Activated CD4-positive, alpha-beta T cell treated with anti-CD3 and anti-CD28 coated beads for 1 hour (primary cell): ENCODE data around the gene ELOVL1.

Source experiments
- DNase-seq: peaks from one replicate; pipeline ENCODE4 v3.0.0-alpha.2; 2020

Gene ELOVL1

GRCh38 chr1:43322506-43322905, 45.3 kb downstream of the ELOVL1 start:
- no peak for DNase-seq

GRCh38 chr1:43321331-43321891, 46.4 kb downstream of the ELOVL1 start:
- DNase-seq = no peak

GRCh38 chr1:43319766-43320165, 48.0 kb downstream of the ELOVL1 start:
- no peak for DNase-seq

GRCh38 chr1:43319288-43319687, 48.5 kb downstream of the ELOVL1 start:
- DNase-seq = no peak

GRCh38 chr1:43318831-43319230, 49.0 kb downstream of the ELOVL1 start:
- no peak for DNase-seq

- no peak for DNase-seq
These were observed 49.9 kb downstream of the ELOVL1 start for GRCh38 chr1:43317817-43318471.

GRCh38 chr1:43316738-43317520, 50.9 kb downstream of the ELOVL1 start:
- no peak for DNase-seq

- DNase-seq = no peak
These were observed 51.7 kb downstream of the ELOVL1 start for GRCh38 chr1:43315963-43316737.

GRCh38 chr1:43315481-43315880, 52.3 kb downstream of the ELOVL1 start:
- no peak for DNase-seq

- DNase-seq = no peak
These were observed 53.6 kb downstream of the ELOVL1 start for GRCh38 chr1:43314233-43314632.

- DNase-seq = no peak
These were observed 54.0 kb downstream of the ELOVL1 start for GRCh38 chr1:43313771-43314170.
